NCI-H2196 (cell line): Measurements from ENCODE around the gene WDR55.
"Not testable (repeated sequence)": the region's sequence is repeated elsewhere in the genome, so short reads cannot be mapped to it uniquely, and the experiment has no call there.

Source experiments
- DNase-seq: peaks from one replicate; lab custom pipeline; 2025; ENCODE audit not compliant: unreplicated experiment; lab: John Stamatoyannopoulos, UW

The WDR55 gene

GRCh38 chr5:140707812-140708211 is 43.1 kb downstream of the WDR55 start:
- no peak for DNase-seq

GRCh38 chr5:140708787-140709186 is 44.1 kb downstream of the WDR55 start:
- not testable (repeated sequence) for DNase-seq

DNA sequence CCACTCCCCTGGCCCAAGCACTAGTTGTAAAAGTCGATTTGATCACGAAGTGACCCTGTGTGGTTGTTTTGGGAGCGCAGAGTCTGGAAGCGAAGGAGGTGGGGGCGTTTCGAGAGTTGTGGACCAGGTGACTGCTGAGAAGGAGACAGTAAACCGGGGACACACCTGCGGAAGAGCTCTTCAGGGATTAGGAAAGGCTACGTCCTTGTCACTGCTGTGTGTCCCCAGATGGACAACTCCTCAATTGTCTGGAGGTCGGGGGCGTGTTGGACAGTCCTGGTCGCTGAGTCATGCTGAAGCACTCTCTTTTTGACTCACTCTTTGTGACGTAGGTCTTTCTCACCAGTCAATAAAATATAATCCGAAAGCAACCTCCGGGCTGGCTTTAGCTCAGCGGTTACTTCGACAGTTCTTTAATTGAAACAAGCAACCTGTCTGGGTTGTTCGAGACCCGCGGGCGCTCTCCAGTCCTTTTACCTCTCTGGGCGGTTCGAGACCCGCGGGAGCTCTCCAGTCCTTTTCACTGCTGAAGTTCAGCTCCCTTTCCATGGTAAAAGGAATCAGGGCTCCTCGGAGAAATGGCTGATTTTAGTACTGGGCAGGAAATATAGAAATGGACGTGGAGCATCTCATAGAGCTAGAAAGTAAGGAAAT is 46.3 kb downstream of the WDR55 start:
- DNase-seq: peak; percentile 92

DNA sequence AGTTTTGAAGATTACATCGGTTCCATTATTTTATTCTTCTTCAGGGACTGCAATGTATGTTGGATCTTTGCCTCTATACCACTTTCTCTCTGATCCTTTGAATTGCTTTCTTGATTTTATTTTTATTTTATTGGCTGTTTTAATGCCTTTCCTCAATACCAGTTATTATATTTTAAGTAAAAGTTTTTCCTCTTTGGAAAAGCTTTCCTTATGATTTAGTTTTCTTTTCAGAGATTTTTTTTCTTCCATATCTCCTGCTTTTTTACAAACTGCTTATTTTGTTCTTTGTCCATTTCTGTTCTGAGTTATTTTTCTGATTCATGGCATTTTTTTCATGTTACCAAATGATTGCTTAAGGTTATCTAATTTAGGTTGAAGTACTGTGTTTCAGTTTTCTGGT is 47.1 kb downstream of the WDR55 start:
- no peak for DNase-seq

DNA sequence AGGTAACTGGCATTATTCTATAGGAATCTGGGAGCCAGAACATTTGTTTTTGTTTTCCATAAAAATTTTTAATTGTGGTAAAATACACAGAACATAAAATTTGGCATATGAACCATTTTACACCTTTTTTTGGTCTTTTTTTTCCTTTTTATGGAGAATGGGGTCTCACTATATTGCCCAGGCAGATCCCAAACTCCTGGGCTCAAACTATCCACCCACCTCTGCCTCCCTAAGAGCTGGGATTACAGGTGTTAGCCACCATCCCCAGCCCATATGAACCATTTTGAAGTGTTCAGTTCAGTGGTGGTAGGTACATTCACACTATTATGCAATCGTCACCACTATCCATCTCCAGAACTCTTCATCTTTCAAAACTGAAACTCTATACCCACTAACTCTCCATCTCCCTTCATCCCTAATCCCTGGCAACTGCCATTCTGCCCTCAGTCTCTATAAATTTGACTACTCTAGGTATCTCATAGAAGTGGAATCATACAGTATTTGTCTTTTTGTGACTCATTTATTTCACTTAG is 48.9 kb downstream of the WDR55 start:
- DNase-seq: no peak

DNA sequence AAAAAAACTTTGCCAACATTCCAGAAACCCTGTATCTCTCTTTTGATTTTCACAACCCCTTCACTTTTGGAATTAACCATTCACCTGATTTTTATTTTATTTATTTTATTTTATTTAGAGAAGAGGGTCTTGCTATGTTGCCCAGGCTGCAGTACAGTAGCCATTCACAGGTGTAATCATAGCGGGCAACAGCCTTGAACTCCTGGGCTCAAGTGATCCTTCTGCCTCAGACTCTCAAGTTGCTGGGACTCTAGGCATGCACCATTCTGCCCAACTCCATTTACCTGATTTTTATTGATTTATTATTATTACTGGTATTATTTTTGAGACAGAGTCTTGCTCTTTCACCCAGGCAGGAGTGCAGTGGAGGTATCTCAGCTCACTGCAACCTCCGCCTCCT is 51.5 kb downstream of the WDR55 start:
- not testable (repeated sequence) for DNase-seq

DNA sequence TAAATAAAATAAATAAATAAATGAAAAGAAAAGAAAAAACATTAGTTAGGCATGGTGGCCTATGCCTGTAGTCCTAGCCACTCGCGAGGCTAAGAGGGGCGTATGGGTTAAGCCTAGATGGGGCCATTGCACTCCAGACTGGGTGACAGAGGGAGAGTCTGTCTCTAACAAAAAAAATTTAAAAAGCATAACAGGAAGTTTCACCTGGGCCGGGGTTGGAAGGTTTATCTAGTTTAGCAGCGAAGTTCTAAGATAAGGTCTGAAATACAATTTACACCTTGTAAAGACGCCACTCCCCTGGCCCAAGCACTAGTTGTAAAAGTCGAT is 53.5 kb downstream of the WDR55 start:
- no peak for DNase-seq

DNA sequence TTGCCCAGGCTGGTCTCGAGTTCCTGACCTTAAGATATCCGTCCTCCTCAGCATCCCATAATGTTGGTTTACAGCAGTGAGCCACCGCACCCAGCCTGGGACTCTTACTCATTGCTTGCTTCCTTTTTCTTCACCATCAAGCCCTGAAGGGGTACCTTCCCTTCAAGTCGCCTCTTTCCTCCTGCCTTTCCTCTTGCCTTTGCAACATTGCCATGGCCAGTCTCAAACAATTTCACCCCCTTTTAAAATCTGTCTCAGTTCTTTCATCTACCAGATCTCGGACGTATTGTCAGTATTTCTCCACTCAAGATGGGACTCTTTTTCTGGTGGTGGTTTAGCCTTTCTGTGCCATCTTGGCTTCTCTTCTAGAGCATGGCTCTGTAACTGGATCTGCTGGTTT is 56.0 kb downstream of the WDR55 start:
- not testable (repeated sequence) for DNase-seq

DNA sequence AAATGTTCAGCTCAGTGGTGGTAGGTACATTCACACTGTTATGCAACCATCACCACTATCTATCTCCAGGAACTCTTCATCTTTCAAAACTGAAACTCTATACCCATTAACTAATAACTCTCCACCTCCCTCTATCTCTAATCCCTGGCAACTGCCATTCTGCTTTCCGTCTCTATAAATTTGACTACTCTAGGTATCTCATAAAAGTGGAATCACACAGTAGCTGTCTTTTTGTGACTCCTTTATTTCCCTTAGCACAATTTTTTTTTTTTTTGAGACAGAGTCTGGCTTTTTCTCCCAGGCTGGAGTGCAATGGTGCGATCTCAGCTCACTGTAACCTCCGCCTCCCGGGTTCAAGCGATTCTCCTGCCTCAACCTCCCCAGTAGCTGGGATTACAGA is 56.7 kb downstream of the WDR55 start:
- not testable (repeated sequence) for DNase-seq
